Gastrocnemius medialis (tissue), 4 donors: ENCODE measurements around the gene SMYD3.

ENCODE experiments used
- POLR2A ChIP-seq, 2 donors: fragments of 450-650 bp; IDR thresholded peaks; one replicate each; pipeline ENCODE4 v1.6.1; 2017; ENCODE audit warnings: antibody characterized with exemption in 2 of 2, mild to moderate bottlenecking in 2 of 2, moderate library complexity in 2 of 2
- TF ChIP-seq, protein P1 (sequence below), 5 experiments: fragments of 450-650 bp in 3 of 5; fragments of 200-600 bp in 2 of 5; sonication (generic) in 2 of 5; IDR thresholded peaks in 4 of 5; conservative IDR thresholded peaks in 1 of 5; 1 replicate in 4 of 5; 2 replicates in 1 of 5; pipeline ENCODE4 v1.5.1; 2016 to 2019; ENCODE audit warnings: antibody characterized with exemption in 5 of 5, mild to moderate bottlenecking in 3 of 5, moderate library complexity in 3 of 5

DNA sequence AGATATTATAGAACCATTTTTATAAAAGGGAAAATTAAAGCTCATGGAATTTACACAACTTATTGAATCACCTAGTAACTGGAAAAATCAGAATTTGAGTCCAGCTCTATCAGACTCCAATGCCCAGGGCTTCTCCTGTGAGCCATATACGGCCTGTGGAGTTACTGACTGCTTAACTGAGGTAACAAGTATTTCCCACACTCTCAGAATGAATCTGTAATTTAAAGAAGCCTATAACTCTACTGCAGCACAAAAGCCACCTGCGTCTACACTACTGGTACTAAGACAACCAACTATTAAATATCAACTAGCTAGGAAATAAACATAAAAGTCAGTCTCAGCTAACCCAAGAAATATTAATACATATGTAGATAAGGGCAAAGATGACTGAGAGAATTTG, 29.4 kb downstream of the SMYD3 start:
- TF ChIP-seq, protein P1, sequence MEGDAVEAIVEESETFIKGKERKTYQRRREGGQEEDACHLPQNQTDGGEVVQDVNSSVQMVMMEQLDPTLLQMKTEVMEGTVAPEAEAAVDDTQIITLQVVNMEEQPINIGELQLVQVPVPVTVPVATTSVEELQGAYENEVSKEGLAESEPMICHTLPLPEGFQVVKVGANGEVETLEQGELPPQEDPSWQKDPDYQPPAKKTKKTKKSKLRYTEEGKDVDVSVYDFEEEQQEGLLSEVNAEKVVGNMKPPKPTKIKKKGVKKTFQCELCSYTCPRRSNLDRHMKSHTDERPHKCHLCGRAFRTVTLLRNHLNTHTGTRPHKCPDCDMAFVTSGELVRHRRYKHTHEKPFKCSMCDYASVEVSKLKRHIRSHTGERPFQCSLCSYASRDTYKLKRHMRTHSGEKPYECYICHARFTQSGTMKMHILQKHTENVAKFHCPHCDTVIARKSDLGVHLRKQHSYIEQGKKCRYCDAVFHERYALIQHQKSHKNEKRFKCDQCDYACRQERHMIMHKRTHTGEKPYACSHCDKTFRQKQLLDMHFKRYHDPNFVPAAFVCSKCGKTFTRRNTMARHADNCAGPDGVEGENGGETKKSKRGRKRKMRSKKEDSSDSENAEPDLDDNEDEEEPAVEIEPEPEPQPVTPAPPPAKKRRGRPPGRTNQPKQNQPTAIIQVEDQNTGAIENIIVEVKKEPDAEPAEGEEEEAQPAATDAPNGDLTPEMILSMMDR (IDR thresholded peaks at IDR 0.05 in 4 of 5, conservative IDR thresholded peaks at IDR 0.05 in 1 of 5), result no peak
- no peak for TF ChIP-seq POLR2A (IDR thresholded peaks at IDR 0.05)
